ENCODE data around the gene SLC4A1. TPM values are rescaled to one million over a fixed set of nuclear protein-coding genes. Genes with fewer than 3 reads are reported as not detected.

The SLC4A1 gene
- total and polyA plus RNA-seq, 2 of the 13 experiments (the other 11 are each of a cell fraction or from before 2014, with no cell fraction given) = not detected

DNA sequence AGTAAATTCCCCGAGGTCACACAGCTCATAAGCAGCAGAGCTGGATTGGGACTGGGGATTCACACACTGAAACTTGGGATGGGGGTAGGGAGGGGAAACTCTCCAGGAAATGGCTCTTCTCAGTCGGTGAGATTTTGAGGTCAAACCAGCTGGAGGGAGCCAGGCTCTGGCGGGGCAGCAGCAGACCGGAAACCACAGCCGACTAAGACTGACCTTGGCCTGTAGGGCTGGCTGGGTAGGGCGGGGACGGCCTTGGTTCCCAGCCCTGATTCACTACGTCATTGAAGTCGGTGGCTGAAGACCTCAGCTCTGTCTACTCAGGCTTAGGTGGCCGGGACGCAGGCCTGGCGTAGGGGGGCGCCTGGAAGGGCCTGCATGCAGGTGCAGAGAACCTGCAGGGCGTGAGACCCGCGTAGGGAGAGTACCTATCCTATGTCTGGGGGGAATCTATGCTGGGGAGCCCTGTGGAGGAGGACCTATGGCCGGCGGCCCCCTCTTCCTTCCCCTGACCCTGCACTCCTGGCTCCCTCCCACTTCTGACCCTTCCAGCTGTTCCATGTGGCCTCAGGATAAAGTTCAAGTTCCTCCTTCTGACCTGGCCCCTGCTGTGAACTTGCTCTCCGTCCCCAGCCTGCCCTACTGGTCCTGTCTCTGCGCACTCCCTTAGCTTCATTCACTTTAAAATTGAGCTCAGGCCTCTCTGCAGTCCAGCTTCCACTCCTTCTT, 11.9 kb upstream of the SLC4A1 start (continued):
- TF ChIP-seq ZNF790 (CRISPR knock-in tag; IDR thresholded peaks at IDR 0.05; ENCODE audit: borderline replicate concordance) (no peak), PLRG1 (conservative IDR thresholded peaks at IDR 0.05) (no peak), POLR2G (IDR thresholded peaks at IDR 0.05; ENCODE audit: low read depth, low read length) (no peak), ZNF431 (CRISPR knock-in tag; IDR thresholded peaks at IDR 0.05; ENCODE audit: borderline replicate concordance, low read depth) (no peak), ZSCAN9 (CRISPR knock-in tag; IDR thresholded peaks at IDR 0.05; ENCODE audit: borderline replicate concordance) (peak; percentile 82), STAT5B (CRISPR knock-in tag; IDR thresholded peaks at IDR 0.05) (no peak), RFXAP (CRISPR knock-in tag; IDR thresholded peaks at IDR 0.05; ENCODE audit: borderline replicate concordance) (no peak), ZNF10 (CRISPR knock-in tag; IDR thresholded peaks at IDR 0.05; ENCODE audit: borderline replicate concordance, low read depth) (no peak), SPEN (CRISPR knock-in tag; IDR thresholded peaks at IDR 0.05; ENCODE audit: low read depth) (peak; percentile 47; the same call in 1 of the 2 replicates), SAP130 (CRISPR knock-in tag; IDR thresholded peaks at IDR 0.05; ENCODE audit: low read depth) (peak; percentile 83), ATAD3A (CRISPR knock-in tag; IDR thresholded peaks at IDR 0.05) (no peak), PRMT3 (CRISPR knock-in tag; IDR thresholded peaks at IDR 0.05; ENCODE audit: borderline replicate concordance, low read depth) (no peak), TBX3 (IDR thresholded peaks at IDR 0.05; ENCODE audit: borderline replicate concordance) (no peak), SRF (IDR thresholded peaks at IDR 0.05; ENCODE audit: low read depth, low read length) (no peak), GATAD1 (CRISPR knock-in tag; IDR thresholded peaks at IDR 0.05) (peak; percentile 56; the same call in 1 of the 2 replicates), HNRNPUL1 (IDR thresholded peaks at IDR 0.05; ENCODE audit: low read depth, low read length) (no peak), POLR2AphosphoS2 (IDR thresholded peaks at IDR 0.05; ENCODE audit: low read depth, low read length) (no peak), YEATS4 (CRISPR knock-in tag; IDR thresholded peaks at IDR 0.05; ENCODE audit: borderline replicate concordance) (no peak), NFE2 (CRISPR knock-in tag; IDR thresholded peaks at IDR 0.05) (no peak), PCBP1 (IDR thresholded peaks at IDR 0.05; ENCODE audit: borderline replicate concordance, low read depth, low read length) (0 out of 2 replicates have a peak, but pooled peaks have one; percentile 31)
- TF ChIP-seq, protein P1, sequence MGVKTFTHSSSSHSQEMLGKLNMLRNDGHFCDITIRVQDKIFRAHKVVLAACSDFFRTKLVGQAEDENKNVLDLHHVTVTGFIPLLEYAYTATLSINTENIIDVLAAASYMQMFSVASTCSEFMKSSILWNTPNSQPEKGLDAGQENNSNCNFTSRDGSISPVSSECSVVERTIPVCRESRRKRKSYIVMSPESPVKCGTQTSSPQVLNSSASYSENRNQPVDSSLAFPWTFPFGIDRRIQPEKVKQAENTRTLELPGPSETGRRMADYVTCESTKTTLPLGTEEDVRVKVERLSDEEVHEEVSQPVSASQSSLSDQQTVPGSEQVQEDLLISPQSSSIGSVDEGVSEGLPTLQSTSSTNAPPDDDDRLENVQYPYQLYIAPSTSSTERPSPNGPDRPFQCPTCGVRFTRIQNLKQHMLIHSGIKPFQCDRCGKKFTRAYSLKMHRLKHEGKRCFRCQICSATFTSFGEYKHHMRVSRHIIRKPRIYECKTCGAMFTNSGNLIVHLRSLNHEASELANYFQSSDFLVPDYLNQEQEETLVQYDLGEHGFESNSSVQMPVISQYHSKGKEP (CRISPR knock-in tag; IDR thresholded peaks at IDR 0.05) = no peak
- TF ChIP-seq, protein P2, sequence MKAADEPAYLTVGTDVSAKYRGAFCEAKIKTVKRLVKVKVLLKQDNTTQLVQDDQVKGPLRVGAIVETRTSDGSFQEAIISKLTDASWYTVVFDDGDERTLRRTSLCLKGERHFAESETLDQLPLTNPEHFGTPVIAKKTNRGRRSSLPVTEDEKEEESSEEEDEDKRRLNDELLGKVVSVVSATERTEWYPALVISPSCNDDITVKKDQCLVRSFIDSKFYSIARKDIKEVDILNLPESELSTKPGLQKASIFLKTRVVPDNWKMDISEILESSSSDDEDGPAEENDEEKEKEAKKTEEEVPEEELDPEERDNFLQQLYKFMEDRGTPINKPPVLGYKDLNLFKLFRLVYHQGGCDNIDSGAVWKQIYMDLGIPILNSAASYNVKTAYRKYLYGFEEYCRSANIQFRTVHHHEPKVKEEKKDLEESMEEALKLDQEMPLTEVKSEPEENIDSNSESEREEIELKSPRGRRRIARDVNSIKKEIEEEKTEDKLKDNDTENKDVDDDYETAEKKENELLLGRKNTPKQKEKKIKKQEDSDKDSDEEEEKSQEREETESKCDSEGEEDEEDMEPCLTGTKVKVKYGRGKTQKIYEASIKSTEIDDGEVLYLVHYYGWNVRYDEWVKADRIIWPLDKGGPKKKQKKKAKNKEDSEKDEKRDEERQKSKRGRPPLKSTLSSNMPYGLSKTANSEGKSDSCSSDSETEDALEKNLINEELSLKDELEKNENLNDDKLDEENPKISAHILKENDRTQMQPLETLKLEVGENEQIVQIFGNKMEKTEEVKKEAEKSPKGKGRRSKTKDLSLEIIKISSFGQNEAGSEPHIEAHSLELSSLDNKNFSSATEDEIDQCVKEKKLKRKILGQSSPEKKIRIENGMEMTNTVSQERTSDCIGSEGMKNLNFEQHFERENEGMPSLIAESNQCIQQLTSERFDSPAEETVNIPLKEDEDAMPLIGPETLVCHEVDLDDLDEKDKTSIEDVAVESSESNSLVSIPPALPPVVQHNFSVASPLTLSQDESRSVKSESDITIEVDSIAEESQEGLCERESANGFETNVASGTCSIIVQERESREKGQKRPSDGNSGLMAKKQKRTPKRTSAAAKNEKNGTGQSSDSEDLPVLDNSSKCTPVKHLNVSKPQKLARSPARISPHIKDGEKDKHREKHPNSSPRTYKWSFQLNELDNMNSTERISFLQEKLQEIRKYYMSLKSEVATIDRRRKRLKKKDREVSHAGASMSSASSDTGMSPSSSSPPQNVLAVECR (CRISPR knock-in tag; IDR thresholded peaks at IDR 0.05; ENCODE audit: borderline replicate concordance) = peak; percentile 59; the same call in 1 of the 2 replicates
- TF ChIP-seq, protein P3, sequence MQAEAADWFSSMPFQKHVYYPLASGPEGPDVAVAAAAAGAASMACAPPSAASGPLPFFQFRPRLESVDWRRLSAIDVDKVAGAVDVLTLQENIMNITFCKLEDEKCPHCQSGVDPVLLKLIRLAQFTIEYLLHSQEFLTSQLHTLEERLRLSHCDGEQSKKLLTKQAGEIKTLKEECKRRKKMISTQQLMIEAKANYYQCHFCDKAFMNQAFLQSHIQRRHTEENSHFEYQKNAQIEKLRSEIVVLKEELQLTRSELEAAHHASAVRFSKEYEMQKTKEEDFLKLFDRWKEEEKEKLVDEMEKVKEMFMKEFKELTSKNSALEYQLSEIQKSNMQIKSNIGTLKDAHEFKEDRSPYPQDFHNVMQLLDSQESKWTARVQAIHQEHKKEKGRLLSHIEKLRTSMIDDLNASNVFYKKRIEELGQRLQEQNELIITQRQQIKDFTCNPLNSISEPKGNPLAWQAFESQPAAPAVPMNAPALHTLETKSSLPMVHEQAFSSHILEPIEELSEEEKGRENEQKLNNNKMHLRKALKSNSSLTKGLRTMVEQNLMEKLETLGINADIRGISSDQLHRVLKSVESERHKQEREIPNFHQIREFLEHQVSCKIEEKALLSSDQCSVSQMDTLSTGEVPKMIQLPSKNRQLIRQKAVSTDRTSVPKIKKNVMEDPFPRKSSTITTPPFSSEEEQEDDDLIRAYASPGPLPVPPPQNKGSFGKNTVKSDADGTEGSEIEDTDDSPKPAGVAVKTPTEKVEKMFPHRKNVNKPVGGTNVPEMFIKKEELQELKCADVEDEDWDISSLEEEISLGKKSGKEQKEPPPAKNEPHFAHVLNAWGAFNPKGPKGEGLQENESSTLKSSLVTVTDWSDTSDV (CRISPR knock-in tag; IDR thresholded peaks at IDR 0.05) = no peak
